PFSK-1 (cell line): Measurements from ENCODE around the gene MYRF.

Source experiments
- POLR2AphosphoS5 ChIP-seq: IDR thresholded peaks from 2 replicates; pipeline ENCODE4 v1.6.1; 2012; ENCODE audit warnings: low read depth, mild to moderate bottlenecking, control low read depth, low read length, moderate library complexity
- REST ChIP-seq, 2 experiments: IDR thresholded peaks; 2 replicates each; pipeline versions ENCODE4 v1.6.1 to v1.8.0; 2011 to 2012; ENCODE audit warnings: low read depth in 2 of 2, low read length in 2 of 2, control low read depth in 1 of 2, inconsistent platforms in 1 of 2, mild to moderate bottlenecking in 1 of 2, moderate library complexity in 1 of 2; ENCODE audit not compliant: insufficient read depth in 1 of 2
- TAF1 ChIP-seq: IDR thresholded peaks from 2 replicates; pipeline ENCODE4 v1.6.1; 2012; ENCODE audit warnings: low read length, control low read depth, borderline replicate concordance; ENCODE audit not compliant: insufficient read depth

- TF ChIP-seq POLR2AphosphoS5 (no peak), TAF1 (no peak), REST (IDR thresholded peaks at IDR 0.05; ENCODE audit: insufficient read depth in 1 of 2, low read depth in 2 of 2, low read length in 2 of 2) (no peak)
Observed at GRCh38 chr11:61756147-61756451, 3.7 kb downstream of the MYRF start.
